Keratinocyte (primary cell): ENCODE measurements around the gene FOXM1. TPM values are rescaled to one million over a fixed set of nuclear protein-coding genes. Genes with fewer than 3 reads are reported as not detected.

Source experiments
- DNase-seq: peaks from one replicate; pipeline ENCODE4 v3.0.0-alpha.2; 2011; ENCODE audit warnings: low read depth, missing footprints, low spot score
- FAIRE-seq: peaks from 2 replicates; lab custom pipeline; 2011; peaks lifted over from hg19 to GRCh38; lab: Jason Lieb, UNC
- H2AFZ ChIP-seq: 2 replicates; pipeline ENCODE4 v1.6.0; 2012; ENCODE audit warnings: low read length, control low read depth, inconsistent platforms; ENCODE audit not compliant: control insufficient read depth
- H3K27ac ChIP-seq: 2 replicates; pipeline ENCODE4 v1.5.1; 2011; ENCODE audit warnings: low read length; ENCODE audit not compliant: control insufficient read depth, insufficient read depth
- H3K27me3 ChIP-seq: 3 replicates; pipeline ENCODE4 v1.6.0; 2011; ENCODE audit warnings: low read length; ENCODE audit not compliant: control insufficient read depth, insufficient read depth; ENCODE audit errors: extremely low read depth
- H3K36me3 ChIP-seq, 2 experiments: 2 replicates in 1 of 2; 3 replicates in 1 of 2; pipeline ENCODE4 v1.5.1; 2011; ENCODE audit warnings: low read length in 2 of 2, mild to moderate bottlenecking in 1 of 2; ENCODE audit not compliant: control insufficient read depth in 2 of 2, insufficient read depth in 2 of 2; ENCODE audit errors: extremely low read depth in 1 of 2
- H3K4me1 ChIP-seq: 3 replicates; pipeline ENCODE4 v1.5.1; 2011; ENCODE audit warnings: low read length; ENCODE audit not compliant: control insufficient read depth, insufficient read depth; ENCODE audit errors: extremely low read depth
- H3K4me2 ChIP-seq: 3 replicates; pipeline ENCODE4 v1.6.0; 2011; ENCODE audit warnings: low read depth, low read length; ENCODE audit not compliant: control insufficient read depth, insufficient read depth; ENCODE audit errors: extremely low read depth
- H3K4me3 ChIP-seq, 3 experiments: fragments of 200-600 bp in 1 of 3; sonication (generic) in 1 of 3; 2 replicates in 2 of 3; 3 replicates in 1 of 3; pipeline ENCODE4 v1.5.1; 2011 to 2016; ENCODE audit warnings: low read length in 3 of 3, mild to moderate bottlenecking in 3 of 3, control low read depth in 2 of 3, inconsistent platforms in 1 of 3, low read depth in 1 of 3, mixed read lengths in 1 of 3, mixed run types in 1 of 3, moderate library complexity in 1 of 3; ENCODE audit not compliant: control insufficient read depth in 2 of 3, insufficient read depth in 2 of 3; ENCODE audit errors: extremely low read depth in 1 of 3
- H3K79me2 ChIP-seq: 2 replicates; pipeline ENCODE4 v1.6.0; 2012; ENCODE audit warnings: low read length; ENCODE audit not compliant: control insufficient read depth, insufficient read depth
- H3K9ac ChIP-seq: 3 replicates; pipeline ENCODE4 v1.6.0; 2011; ENCODE audit warnings: low read length; ENCODE audit not compliant: control insufficient read depth, insufficient read depth; ENCODE audit errors: extremely low read depth
- H3K9me1 ChIP-seq: 3 replicates; pipeline ENCODE4 v1.6.0; 2011; ENCODE audit warnings: low read length; ENCODE audit not compliant: control insufficient read depth, insufficient read depth; ENCODE audit errors: extremely low read depth
- H3K9me3 ChIP-seq: 2 replicates; pipeline ENCODE4 v1.5.1; 2012; ENCODE audit warnings: low read depth, low read length; ENCODE audit not compliant: control insufficient read depth
- H4K20me1 ChIP-seq: 3 replicates; pipeline ENCODE4 v1.6.0; 2011; ENCODE audit warnings: low read length; ENCODE audit not compliant: control insufficient read depth, insufficient read depth; ENCODE audit errors: extremely low read depth
- CTCF ChIP-seq, 3 experiments: IDR thresholded peaks in 1 of 3; conservative IDR thresholded peaks in 1 of 3; optimal IDR thresholded peaks in 1 of 3; 2 replicates in 2 of 3; 3 replicates in 1 of 3; pipeline versions ENCODE3 to v1.5.1; 2011; ENCODE audit warnings: low read length in 3 of 3, mild to moderate bottlenecking in 3 of 3, moderate library complexity in 2 of 3, control low read depth in 1 of 3, inconsistent platforms in 1 of 3; ENCODE audit not compliant: insufficient read depth in 2 of 3; ENCODE audit errors: extremely low read depth in 1 of 3
- EZH2 ChIP-seq: IDR thresholded peaks from one replicate; pipeline ENCODE4 v1.6.1; 2012; ENCODE audit warnings: inconsistent platforms, mild to moderate bottlenecking, low read length, moderate library complexity
- dilution Hi-C: fragments of 300-500 bp; cut with MboI; formaldehyde crosslinking; loops from one replicate; pipeline ENCODE4 v1.7.0; 2020; ENCODE audit warnings: low sequenced_read_pairs; ENCODE audit not compliant: extremely low pct_ligation_motif_present
- polyA plus RNA-seq, 5 experiments: library from polyadenylated mRNA; depleted of rRNA in 3 of 5; stranded (reverse) in 3 of 5; stranded (forward) in 1 of 5; unstranded in 1 of 5; fragments of >200 nt; gene quantifications; 1 replicate in 1 of 5; 2 replicates in 3 of 5; 3 replicates in 1 of 5; pipeline versions ENCODE4 v1.2.1 to v1.2.3, GENCODE V29; 2011 to 2012; ENCODE audit warnings: missing spikeins in 2 of 5, low read depth in 1 of 5, low replicate concordance in 1 of 5

Gene FOXM1
- polyA plus RNA-seq, 1 donor (not counting 4 experiments of a cell fraction or from before 2014, with no cell fraction given), result 9.0 TPM

- FAIRE-seq (no peak), DNase-seq (no peak)
- Histone ChIP-seq H3K4me2 (no peak overlapping the region), H3K9ac (no peak overlapping the region), H3K27ac (no peak overlapping the region), H3K27me3 (no peaks in the 10 kb centered on the region), H3K9me1 (no peaks in the 10 kb centered on the region), H3K9me3 (no peaks in the 10 kb centered on the region), H2AFZ (no peak overlapping the region), H3K4me1 (peaks cover 14% of the 10 kb centered on the region), H3K36me3 (peaks cover 3 to 5% of the 10 kb centered on the region in 2 experiments), H3K4me3 (no peak overlapping the region), H4K20me1 (no peaks in the 10 kb centered on the region), H3K79me2 (no peaks in the 10 kb centered on the region)
- no peak for TF ChIP-seq CTCF (optimal IDR thresholded peaks at IDR 0.05 in 1 of 3, IDR thresholded peaks at IDR 0.05 in 1 of 3, conservative IDR thresholded peaks at IDR 0.05 in 1 of 3; ENCODE audit: extremely low read depth in 1 of 3, insufficient read depth in 2 of 3, low read length in 3 of 3)
- no peak for TF ChIP-seq EZH2
- dilution Hi-C loops, result no loop called here
Observed at GRCh38 chr12:2922329-2922728, 45.4 kb upstream of the FOXM1 start.

GRCh38 chr12:2919249-2919648, 42.3 kb upstream of the FOXM1 start:
- H3K9me1 ChIP-seq, result no peaks in the 10 kb centered on the region
- H3K4me1 ChIP-seq, result no peaks in the 10 kb centered on the region
- no peak for FAIRE-seq
- H3K9ac ChIP-seq, result no peak overlapping the region
- dilution Hi-C loops, result no loop called here
- no peaks in the 10 kb centered on the region for H3K9me3 ChIP-seq
- no peak overlapping the region for H3K4me2 ChIP-seq
- H3K27ac ChIP-seq, result no peak overlapping the region
- no peak for DNase-seq
- no peak overlapping the region for H2AFZ ChIP-seq
- no peaks in the 10 kb centered on the region for H3K27me3 ChIP-seq
- no peaks in the 10 kb centered on the region for H3K79me2 ChIP-seq
- TF ChIP-seq EZH2 (no peak), CTCF (optimal IDR thresholded peaks at IDR 0.05 in 1 of 3, IDR thresholded peaks at IDR 0.05 in 1 of 3, conservative IDR thresholded peaks at IDR 0.05 in 1 of 3; ENCODE audit: extremely low read depth in 1 of 3, insufficient read depth in 2 of 3, low read length in 3 of 3) (no peak)
- peaks cover 3 to 5% of the 10 kb centered on the region in 2 experiments for H3K36me3 ChIP-seq
- H3K4me3 ChIP-seq, result no peak overlapping the region
- H4K20me1 ChIP-seq, result no peaks in the 10 kb centered on the region
